Activated CD8-positive, alpha-beta memory T cell treated with anti-CD3 and anti-CD28 coated beads for 4 hours (primary cell): ENCODE data around the gene SDCBP2.

ENCODE experiments used
- DNase-seq, 2 donors: peaks; one replicate each; pipeline ENCODE4 v3.0.0-alpha.2; 2020; ENCODE audit warnings: low read depth in 2 of 2

Gene SDCBP2

GRCh38 chr20:1313236-1313964, 15.5 kb downstream of the SDCBP2 start:
- peak; percentile 17 to 25 for DNase-seq

DNA sequence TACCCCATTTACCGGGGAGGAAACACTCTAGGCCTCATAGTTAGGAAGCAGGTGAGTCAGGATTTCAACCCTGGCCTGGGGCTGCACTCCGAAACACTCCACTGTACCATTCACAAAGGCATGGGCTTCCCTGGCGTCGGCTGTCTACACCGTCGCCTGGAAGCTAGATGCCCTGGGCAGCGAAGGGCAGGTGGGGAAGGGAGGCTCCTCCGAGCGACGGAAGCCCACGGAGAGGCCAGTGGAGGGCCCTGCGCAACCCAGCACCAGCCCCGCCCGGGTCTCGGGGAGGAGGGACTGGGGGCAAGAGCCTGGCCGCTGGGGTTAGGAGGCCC, 16.1 kb downstream of the SDCBP2 start:
- DNase-seq, result no peak

- DNase-seq, result no peak
Observed at GRCh38 chr20:1312308-1312707, 16.6 kb downstream of the SDCBP2 start.

- DNase-seq, result no peak
Observed at GRCh38 chr20:1310506-1311190, 18.3 kb downstream of the SDCBP2 start.

DNA sequence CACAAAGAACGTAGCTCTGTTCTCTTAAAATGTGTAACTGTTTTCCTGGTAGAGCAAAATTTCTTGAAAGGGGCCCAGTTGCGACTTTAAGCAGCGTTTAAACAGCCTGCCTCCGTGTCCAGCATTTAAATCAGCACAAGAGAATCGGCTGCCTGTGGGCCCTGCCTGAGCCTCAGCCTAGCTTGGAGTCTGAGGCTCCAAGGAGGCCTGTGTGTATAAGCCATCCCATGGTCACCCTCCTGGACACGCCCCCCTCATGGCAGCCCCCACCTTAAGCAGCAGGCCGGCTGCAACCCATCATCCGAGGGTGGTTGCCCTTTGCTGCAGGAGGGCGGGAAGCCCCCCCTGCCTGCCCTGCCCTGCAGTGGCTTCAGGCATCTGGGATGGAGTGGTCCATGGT, 18.9 kb downstream of the SDCBP2 start:
- DNase-seq, result no peak

- no peak for DNase-seq
Observed at GRCh38 chr20:1309439-1309847, 19.5 kb downstream of the SDCBP2 start.

- DNase-seq, result no peak
Observed at GRCh38 chr20:1308702-1309095, 20.2 kb downstream of the SDCBP2 start.

GRCh38 chr20:1308067-1308701, 20.8 kb downstream of the SDCBP2 start:
- no peak for DNase-seq

DNA sequence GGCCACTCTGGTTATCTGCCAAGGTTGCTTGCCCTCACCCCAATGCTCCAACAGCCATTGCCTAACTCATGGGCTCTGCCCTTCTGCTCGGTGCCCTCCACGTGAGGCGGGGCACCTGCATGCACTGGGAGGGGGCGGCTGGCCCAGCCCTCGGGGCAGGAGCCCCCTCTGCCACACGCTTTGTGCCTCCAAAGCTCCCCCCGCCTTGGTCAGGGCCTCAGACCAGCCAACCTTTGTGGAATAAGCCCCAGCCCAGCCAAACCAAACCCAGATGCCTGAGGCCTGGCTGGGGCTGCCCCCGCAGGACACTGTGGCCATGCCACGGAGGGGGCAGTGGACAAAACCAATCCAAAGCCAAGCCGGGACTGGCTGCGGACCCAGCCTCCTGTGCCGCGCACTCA, 21.4 kb downstream of the SDCBP2 start:
- DNase-seq, result no peak

GRCh38 chr20:1307171-1307570, 21.8 kb downstream of the SDCBP2 start:
- DNase-seq, result no peak

DNA sequence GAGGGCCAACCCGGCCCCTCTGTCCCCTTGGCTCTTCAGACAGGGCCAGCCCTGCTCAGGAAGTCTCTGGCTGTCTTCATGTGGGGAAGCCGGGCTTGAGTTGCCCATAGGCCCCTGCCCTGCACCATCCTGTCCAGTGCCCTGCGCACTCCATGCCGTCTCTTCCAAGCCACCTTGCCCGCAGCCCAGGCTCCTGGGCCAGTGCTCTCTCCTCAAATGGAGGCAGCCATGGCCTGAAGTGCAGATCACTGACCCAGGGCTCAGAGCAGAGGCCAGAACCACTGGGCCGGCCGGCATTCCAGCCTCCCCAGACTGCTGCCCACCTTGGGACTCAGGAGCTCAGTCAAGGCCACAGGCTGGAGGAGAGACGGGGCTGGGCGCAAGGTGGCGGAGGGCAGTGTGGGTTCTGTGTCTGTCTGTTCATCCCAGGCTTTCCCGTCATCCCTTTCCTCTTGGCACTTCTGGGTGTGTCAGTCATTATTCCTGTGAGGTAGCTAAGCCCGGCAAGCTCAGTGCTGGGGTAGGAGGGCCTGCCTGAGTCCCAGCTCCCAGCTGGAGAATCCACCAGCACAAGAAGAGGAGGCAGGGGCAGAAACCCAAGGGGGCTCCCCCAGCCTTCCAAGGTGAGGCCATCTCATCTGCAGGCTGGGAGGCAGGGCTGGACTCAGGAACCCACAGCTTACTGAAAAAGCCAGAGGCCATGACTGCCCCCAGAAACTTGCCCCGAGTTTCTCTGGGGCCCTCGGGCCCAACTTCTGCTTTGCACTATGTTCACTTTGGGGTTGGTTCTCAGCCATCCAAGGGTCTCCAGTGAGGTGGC, 22.4 kb downstream of the SDCBP2 start:
- no peak for DNase-seq

- no peak for DNase-seq
Observed at GRCh38 chr20:1305712-1306111, 23.2 kb downstream of the SDCBP2 start.

DNA sequence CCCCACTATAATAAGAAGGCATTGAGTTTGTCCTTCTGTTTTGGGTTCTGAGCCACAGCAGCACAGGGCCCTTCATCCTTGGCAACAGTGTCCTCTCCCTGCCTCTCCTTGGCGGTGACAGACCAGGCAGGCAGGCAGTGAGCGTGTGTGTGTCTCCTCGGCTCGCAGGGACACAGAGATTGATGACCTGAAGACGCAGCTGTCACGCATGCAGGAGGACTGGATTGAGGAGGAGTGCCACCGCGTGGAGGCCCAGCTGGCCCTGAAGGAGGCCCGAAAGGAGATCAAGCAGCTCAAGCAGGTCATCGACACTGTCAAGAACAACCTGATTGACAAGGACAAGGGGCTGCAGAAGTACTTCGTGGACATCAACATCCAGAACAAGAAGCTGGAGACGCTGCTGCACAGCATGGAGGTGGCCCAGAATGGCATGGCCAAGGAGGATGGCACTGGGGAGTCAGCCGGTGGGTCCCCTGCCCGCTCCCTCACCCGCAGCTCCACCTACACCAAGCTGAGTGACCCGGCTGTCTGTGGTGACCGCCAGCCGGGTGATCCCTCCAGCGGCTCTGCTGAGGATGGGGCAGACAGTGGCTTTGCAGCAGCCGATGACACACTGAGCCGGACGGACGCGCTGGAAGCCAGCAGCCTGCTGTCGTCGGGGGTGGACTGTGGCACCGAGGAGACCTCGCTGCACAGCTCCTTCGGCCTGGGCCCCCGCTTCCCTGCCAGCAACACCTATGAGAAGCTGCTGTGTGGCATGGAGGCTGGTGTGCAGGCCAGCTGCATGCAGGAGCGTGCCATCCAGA, 24.0 kb downstream of the SDCBP2 start:
- no peak for DNase-seq

DNA sequence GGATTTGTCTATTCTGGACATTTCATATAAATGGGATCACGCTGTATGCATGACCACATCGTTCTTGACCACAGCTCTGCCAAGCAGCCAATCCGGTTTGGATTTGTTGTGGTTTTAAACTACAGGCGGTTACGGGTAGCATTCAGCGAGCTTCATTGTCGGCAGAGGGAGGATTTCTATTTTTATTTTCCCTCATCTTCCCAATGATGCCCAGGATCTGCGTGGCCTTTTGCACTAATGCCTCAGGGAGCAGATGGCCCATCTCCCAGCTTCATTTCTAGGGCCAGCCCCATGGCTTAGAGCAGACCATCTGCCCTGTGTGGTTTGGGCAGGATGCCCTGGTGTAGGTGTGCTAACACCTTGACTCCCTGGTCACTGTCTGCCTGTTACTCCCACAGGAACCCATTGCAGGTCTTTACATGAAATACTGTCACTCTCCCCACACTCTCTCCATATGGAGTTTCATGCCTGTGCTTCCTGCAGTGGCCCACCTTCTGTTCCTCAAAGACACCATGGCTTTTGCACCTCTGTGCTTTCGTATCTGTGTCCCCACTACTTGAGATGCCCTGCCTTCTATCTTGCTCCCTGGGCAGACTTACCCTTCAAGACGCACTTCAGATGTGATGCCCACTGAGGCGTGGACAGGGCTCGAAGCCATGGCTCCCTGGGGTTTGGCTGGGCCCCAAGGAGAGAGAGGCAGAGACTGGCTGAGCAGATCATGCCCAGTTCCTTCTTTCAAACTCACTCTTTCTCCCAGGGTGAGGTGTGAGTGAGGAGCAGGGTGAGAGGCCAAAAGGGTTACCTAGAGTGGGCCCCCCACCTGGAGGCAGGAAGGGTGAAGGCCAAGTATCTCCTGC, 26.0 kb downstream of the SDCBP2 start:
- no peak for DNase-seq

GRCh38 chr20:1301031-1301529, 27.9 kb downstream of the SDCBP2 start:
- peak; percentile 28 to 33 for DNase-seq

- no peak for DNase-seq
Observed at GRCh38 chr20:1300083-1300840, 28.7 kb downstream of the SDCBP2 start.

DNA sequence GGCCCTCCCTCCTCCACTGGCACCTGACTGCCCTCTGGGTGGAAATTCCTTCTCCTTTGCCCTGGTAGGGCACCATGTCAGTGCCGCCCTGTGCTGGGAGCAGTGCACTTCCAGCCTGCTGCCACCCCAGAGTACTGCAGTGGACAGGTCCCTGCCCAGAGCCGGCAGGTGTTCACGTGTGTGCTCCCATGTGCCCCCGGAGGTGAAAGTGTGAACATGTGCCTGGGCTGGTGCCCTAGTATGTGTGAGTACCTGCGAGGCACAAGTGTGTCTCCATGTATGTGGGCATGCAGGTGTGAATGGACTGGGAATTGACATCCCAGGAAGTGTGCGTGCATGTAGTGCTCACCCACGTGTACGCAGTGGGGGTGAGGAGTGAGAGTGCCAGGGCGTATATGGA, 29.4 kb downstream of the SDCBP2 start:
- no peak for DNase-seq

- DNase-seq, result no peak
Observed at GRCh38 chr20:1298888-1299511, 29.9 kb downstream of the SDCBP2 start.

DNA sequence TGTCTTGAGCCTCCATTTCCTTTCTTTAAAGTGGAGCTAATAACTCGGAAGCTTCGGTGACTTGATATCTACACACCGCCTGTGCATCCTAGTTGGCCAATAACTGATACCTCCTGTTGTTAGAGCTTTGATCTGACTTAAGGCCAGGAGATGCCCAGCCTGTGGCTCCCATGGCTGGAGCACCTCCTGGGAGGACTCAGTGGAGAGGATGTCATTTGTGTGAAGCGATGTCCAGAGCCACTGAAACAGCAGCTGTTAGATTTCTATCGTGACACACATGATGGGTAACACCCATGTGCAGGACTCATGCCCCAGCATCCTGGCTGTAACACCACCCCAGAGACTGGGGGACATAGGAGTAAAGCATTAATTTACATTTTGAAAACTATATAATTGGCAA, 30.8 kb downstream of the SDCBP2 start:
- DNase-seq, result no peak
